Kidney (tissue), 14 donors: ENCODE measurements around the gene CD160. TPM values are rescaled to one million over a fixed set of nuclear protein-coding genes. Genes with fewer than 3 reads are reported as not detected.

ENCODE experiments used
- DNase-seq, 5 donors: peaks; one replicate each; pipeline ENCODE4 v3.0.0-alpha.2; 2013 to 2020
- FAIRE-seq: peaks from 2 replicates; lab custom pipeline; 2012; peaks lifted over from hg19 to GRCh38; lab: Jason Lieb, UNC
- H3K27ac ChIP-seq, 2 donors: one replicate each; pipeline ENCODE4 v1.7.0; 2013; ENCODE audit warnings: low read depth in 2 of 2, low read length in 2 of 2, inconsistent platforms in 1 of 2
- H3K27me3 ChIP-seq: one replicate; pipeline ENCODE4 v1.7.1; 2013; ENCODE audit warnings: low read length, inconsistent platforms; ENCODE audit not compliant: control insufficient read depth, insufficient read depth
- H3K36me3 ChIP-seq, 3 donors: one replicate each; pipeline versions ENCODE4 v1.7.0 to v1.7.1; 2013; ENCODE audit warnings: low read length in 3 of 3, control low read depth in 1 of 3, inconsistent platforms in 1 of 3; ENCODE audit not compliant: insufficient read depth in 3 of 3, control insufficient read depth in 2 of 3
- H3K4me1 ChIP-seq, 3 donors: one replicate each; pipeline versions ENCODE4 v1.7.0 to v1.7.1; 2013; ENCODE audit warnings: low read length in 3 of 3, inconsistent platforms in 1 of 3, low read depth in 1 of 3; ENCODE audit not compliant: control insufficient read depth in 2 of 3, insufficient read depth in 2 of 3
- H3K4me3 ChIP-seq, 3 donors: one replicate each; pipeline versions ENCODE4 v1.7.0 to v1.8.1; 2013; ENCODE audit warnings: low read length in 3 of 3, control low read depth in 1 of 3, inconsistent platforms in 1 of 3
- H3K9ac ChIP-seq, 3 donors: one replicate each; pipeline versions ENCODE4 v1.7.0 to v1.7.1; 2013; ENCODE audit warnings: low read length in 3 of 3, control low read depth in 1 of 3, inconsistent platforms in 1 of 3
- H3K9me3 ChIP-seq, 3 donors: one replicate each; pipeline versions ENCODE4 v1.7.0 to v1.7.1; 2013; ENCODE audit warnings: low read length in 3 of 3, control low read depth in 1 of 3, inconsistent platforms in 1 of 3; ENCODE audit not compliant: control insufficient read depth in 2 of 3, insufficient read depth in 1 of 3
- CTCF ChIP-seq: IDR thresholded peaks from 3 replicates; pipeline ENCODE4 v1.5.1; 2012; ENCODE audit warnings: mild to moderate bottlenecking, moderate library complexity, borderline replicate concordance; ENCODE audit not compliant: insufficient read depth; ENCODE audit errors: extremely low read depth
- intact Hi-C: fragments of 100-400 bp; cut with DNase I; formaldehyde crosslinking; loops from one replicate; pipeline ENCODE4 v1.11.1; 2022
- polyA plus RNA-seq: library from polyadenylated mRNA; stranded (reverse); fragments of 350-450 nt; fragmentation: Illumina TruSeq; extraction: RNeasy Lipid Tissue Mini Kit (QIAGEN cat#74804); gene quantifications from one replicate; pipeline ENCODE4 v1.2.3, GENCODE V29; 2014; ENCODE audit warnings: low read depth, low replicate concordance; ENCODE audit not compliant: insufficient read depth
- total RNA-seq: library from RNA; stranded (reverse); fragmentation: NEBNext Ultra II Directional; extraction: Animal tissue kit (Norgen Biotek cat#: 25700); gene quantifications from one replicate; pipeline ENCODE4 v1.2.1, GENCODE V29; 2021
- donor health status: control.
- donor health status: control.
- donor health status: control.
- donor health status: control.
- donor health status: control.
- donor health status: DM: yes; HTN: yes; CAD: no.
- donor health status: Normal renal cell carcinoma (clear cell type).

CD160 gene
- total and polyA plus RNA-seq, 2 donors from 2014 or later, result 0.60 TPM; not detected in 1

- intact Hi-C loops, result no loop called here
- peaks cover 0 to 17% (median 14%) of the 10 kb centered on the region in 3 donors for H3K4me1 ChIP-seq
- DNase-seq, result no peak
- FAIRE-seq, result no peak
- no peaks in the 10 kb centered on the region for H3K9me3 ChIP-seq
- no peaks in the 10 kb centered on the region for H3K27me3 ChIP-seq
- H3K36me3 ChIP-seq, result peaks cover 0 to 4% (median 0%) of the 10 kb centered on the region in 3 donors
- H3K4me3 ChIP-seq, result peak overlapping the region in 2 of 3 donors; percentile 74 to 79
- TF ChIP-seq CTCF, result no peak
- H3K9ac ChIP-seq, result peak overlapping the region in 1 of 3 donors; percentile 68
- H3K27ac ChIP-seq, result peak overlapping the region; percentile 56 to 88
These were observed 13.7 kb upstream of the CD160 start for GRCh38 chr1:145705622-145706021.

GRCh38 chr1:145706086-145706664 is 13.1 kb upstream of the CD160 start:
- Histone ChIP-seq H3K9ac (peak overlapping the region in 2 of 3 donors; percentile 20 to 68), H3K27ac (peak overlapping the region; percentile 82 to 88), H3K27me3 (no peaks in the 10 kb centered on the region), H3K4me3 (peak overlapping the region; percentile 45 to 79 (median 74)), H3K4me1 (peaks cover 0 to 17% (median 14%) of the 10 kb centered on the region in 3 donors), H3K36me3 (peaks cover 0 to 4% (median 0%) of the 10 kb centered on the region in 3 donors), H3K9me3 (no peaks in the 10 kb centered on the region)
- intact Hi-C loops, result no loop called here
- TF ChIP-seq CTCF, result no peak
- FAIRE-seq (no peak), DNase-seq (peak in 1 of 5 donors; percentile 24)

GRCh38 chr1:145707183-145707867 is 12.0 kb upstream of the CD160 start, which contains the start of gene PDZK1:
TSS of gene PDZK1 (minus strand) at chr1:145707368. CDS start at chr1:145688021, 19,347 bp downstream.
- Histone ChIP-seq H3K27ac (peak within 1 kb of the TSS; percentile 82 to 88), H3K9ac (peak within 1 kb of the TSS; percentile 20 to 68 (median 56)), H3K4me3 (peak within 1 kb of the TSS; percentile 45 to 79 (median 74)), H3K27me3 (no peaks in the 10 kb centered on the region), H3K36me3 (peaks cover 0 to 4% (median 0%) of the 10 kb centered on the region in 3 donors), H3K4me1 (peaks cover 4 to 21% (median 18%) of the 10 kb centered on the region in 3 donors), H3K9me3 (no peaks in the 10 kb centered on the region)
- no peak for TF ChIP-seq CTCF
- FAIRE-seq (no peak), DNase-seq (peak; percentile 46 to 83 (median 60))
- intact Hi-C loops, result no loop called here
